Activated T-helper 1 cell treated with anti-CD3 and anti-CD28 coated beads, Interleukin-2, amount 50 U/mL, for 16 hours (primary cell): ENCODE data around the gene ACSL5.
"Not testable (repeated sequence)": the region's sequence is repeated elsewhere in the genome, so short reads cannot be mapped to it uniquely, and the experiment has no call there.

ENCODE experiments used
- DNase-seq, 2 donors: peaks; one replicate each; pipeline ENCODE4 v3.0.0-alpha.2; 2020; ENCODE audit warnings: low read depth in 1 of 2, low spot score in 1 of 2

Gene ACSL5

GRCh38 chr10:112349521-112350085, 24.3 kb upstream of the ACSL5 start:
- DNase-seq: no peak

GRCh38 chr10:112351146-112351545, 22.8 kb upstream of the ACSL5 start:
- DNase-seq: no peak

- DNase-seq: no peak
Observed at GRCh38 chr10:112352044-112352443, 21.9 kb upstream of the ACSL5 start.

DNA sequence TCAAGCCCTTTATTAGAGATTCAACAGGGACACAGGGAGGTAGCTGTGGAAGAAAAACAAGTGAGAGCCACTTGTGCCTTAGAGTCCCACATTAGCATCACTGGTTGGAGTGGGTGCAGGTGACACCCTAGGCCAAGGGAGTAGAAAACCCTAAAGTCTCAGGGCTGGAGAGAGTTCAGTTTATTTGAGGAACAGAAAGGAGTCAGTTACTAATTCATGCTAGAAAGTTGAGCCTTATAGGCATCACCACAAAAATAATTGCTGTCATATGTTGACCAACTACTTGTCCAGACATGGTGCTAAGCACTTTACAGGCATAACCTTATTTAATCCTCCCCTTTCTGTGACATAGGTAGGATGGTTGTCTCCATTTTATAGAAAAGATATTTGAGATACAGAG, 20.9 kb upstream of the ACSL5 start:
- DNase-seq: no peak

DNA sequence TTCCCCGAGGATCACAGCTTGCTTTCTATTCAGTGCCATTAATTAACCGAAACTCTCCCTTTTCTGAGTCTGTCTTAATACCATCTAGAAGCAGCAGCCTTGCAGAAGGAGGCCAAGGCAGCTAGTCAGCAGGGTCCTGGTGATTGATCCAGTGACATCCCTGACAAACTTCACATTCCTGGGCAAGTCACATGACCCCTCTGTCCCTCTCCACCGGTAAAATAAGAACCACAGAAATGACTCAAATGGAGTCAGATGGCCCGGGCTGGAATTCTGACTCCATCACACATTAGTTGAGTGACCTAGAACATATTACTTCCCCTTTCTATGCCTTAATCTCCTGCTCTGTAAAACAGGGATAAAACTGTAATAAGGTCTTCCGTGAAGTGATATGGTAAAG, 17.2 kb upstream of the ACSL5 start:
- DNase-seq: no peak

GRCh38 chr10:112359606-112360307, 14.2 kb upstream of the ACSL5 start:
- no peak for DNase-seq

DNA sequence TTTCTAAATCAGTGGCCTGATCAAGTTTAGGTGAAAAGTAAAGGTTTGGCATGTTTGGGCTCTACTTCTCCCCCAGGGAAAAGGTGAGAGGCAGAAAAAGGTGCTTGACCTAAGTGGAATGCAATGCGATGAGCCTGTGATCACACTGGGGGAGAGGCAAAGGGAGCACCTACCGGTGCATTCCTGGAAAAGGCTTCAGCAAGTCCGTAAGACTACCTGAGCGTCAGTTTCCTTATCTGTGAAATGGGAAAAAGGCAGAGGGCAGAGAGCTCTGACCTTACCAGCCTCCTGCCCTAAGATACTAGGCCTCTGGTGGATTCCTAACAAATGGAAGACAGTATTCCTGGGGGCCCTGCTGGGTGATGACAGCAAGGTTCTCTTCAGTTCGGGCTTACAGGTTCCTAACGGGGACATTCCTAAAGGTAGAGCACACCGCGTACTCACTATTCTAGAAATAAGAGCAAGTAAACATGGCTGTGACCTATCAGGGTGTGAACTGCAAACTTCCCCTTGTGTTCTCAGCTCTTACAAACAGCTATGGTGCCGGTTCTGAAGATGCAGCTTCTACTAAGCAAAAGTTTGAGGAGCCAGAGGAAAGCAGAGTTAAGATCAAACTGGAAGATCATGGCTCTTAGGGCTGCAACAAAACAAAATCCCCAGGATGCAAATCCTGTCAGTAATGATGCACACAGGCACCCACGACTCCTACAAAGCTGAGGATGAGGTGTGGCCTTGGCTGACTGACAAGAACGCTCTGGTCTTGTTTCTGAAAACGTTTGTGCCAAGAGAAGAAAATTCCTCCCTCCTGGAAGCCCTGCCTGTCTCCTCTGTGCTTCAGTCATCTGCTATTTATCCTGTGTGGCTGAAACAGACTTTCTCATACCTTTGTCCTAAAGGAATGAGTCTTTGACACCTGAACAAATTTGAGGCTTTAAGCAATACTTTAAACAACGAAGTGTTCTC, 13.3 kb upstream of the ACSL5 start:
- no peak for DNase-seq

- DNase-seq: no peak
Observed at GRCh38 chr10:112361951-112362751, 11.8 kb upstream of the ACSL5 start.

- no peak for DNase-seq
Observed at GRCh38 chr10:112362833-112363232, 11.1 kb upstream of the ACSL5 start.

- no peak for DNase-seq
Observed at GRCh38 chr10:112363696-112364688, 9.9 kb upstream of the ACSL5 start.

DNA sequence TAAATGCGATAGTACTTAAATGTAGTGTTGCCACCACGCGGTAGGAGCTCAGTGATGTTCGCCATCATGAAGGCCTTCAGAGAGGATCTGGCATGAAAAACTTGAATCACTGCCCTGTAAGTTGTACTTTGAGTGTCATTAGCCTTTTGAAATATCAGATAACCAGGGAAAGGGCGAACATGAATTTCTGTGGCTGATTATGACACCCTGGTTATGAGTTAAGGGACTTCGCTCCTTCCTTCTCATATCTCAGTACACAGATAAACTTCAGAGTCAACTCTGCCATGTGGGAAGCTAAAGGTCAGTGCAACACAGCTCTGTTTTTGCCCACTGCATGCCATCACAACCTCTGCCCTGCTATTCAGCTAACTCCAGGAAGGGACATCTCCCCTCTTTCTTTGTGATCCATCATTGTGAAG, 8.9 kb upstream of the ACSL5 start:
- no peak for DNase-seq

- no peak for DNase-seq
Observed at GRCh38 chr10:112365451-112365850, 8.5 kb upstream of the ACSL5 start.

DNA sequence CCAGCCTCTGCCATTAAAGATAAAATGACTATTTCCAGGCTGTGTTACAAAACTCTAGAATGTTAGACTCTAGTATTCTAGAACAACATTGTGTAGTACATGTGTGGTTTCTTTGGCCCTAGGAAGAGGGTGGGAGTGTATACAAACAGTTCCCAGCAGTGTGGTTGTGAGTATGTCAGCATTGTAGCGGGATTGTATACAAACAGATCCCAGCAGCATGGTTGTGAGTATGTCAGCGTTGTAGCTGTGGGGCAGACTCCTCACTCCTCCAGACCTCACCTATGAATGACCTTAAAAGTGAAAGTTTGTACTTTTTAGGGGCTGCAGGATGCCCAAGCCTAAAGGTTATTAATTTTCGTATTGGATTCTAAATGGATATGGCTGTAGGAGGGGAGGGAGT, 6.9 kb upstream of the ACSL5 start:
- no peak for DNase-seq

GRCh38 chr10:112367516-112367915, 6.4 kb upstream of the ACSL5 start:
- DNase-seq: no peak

GRCh38 chr10:112369495-112370423, 4.2 kb upstream of the ACSL5 start:
- DNase-seq: no peak

DNA sequence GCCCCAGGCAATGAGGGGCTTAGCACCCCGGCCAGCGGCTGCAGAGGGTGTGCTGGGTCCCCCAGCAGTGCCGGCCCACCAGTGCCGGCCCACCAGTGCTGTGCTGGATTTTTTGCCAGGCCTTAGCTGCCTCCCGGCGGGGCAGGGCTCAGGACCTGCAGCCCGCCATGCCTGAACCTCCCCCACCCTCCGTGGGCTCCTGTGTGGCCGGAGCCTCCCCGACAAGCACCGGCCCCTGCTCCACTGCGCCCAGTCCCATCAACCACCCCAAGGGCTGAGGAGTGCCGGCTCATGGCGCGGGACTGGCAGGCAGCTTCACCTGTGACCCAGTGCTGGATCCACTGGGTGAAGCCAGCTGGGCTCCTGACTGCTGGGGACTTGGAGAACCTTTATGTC, 3.5 kb upstream of the ACSL5 start:
- DNase-seq: no peak

- DNase-seq: not testable (repeated sequence)
Observed at GRCh38 chr10:112371326-112371725, 2.6 kb upstream of the ACSL5 start.

DNA sequence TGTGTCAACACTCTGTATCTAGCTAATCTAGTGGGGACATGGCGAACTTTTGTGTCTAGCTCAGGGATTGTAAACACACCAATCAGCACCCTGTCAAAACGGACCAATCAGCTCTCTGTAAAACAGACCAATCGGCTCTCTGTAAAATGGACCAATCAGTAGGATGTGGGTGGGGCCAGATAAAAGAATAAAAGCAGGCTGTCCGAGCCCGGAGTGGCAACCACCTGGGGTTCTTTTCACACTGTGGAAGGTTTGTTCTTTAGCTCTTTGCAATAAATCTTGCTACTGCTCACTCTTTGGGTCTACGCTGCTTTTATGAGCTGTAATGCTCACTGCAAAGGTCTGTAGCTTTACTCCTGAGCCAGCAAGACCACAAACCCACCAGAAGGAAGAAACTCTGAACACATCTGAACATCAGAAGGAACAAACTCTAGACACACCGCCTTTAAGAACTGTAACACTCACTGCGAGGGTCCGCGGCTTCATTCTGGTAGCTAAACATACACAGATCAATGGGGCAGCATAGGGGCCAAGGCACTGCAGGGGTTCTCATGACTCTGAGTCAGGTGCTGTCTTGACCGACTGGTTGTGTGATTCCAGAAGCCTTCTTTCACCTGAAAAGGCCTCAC, 1.6 kb upstream of the ACSL5 start:
- DNase-seq: not testable (repeated sequence)
